Progenitor cell of endocrine pancreas (in vitro differentiated cells): Measurements from ENCODE around the gene TEAD1. TPM values are rescaled to one million over a fixed set of nuclear protein-coding genes. Genes with fewer than 3 reads are reported as not detected.

Experiments
- DNase-seq: peaks from one replicate; pipeline ENCODE4 v3.0.0; 2021; ENCODE audit warnings: low spot score; ENCODE audit not compliant: unreplicated experiment
- H3K27ac Mint-ChIP-seq: 2 replicates; pipeline ENCODE4 v1.8.0; 2021; ENCODE audit warnings: mild to moderate bottlenecking, moderate library complexity, mixed read lengths
- H3K27me3 Mint-ChIP-seq: 2 replicates; pipeline ENCODE4 v1.8.0; 2021; ENCODE audit warnings: mixed read lengths
- H3K36me3 Mint-ChIP-seq: 2 replicates; pipeline ENCODE4 v1.8.0; 2022; ENCODE audit warnings: mixed read lengths; ENCODE audit not compliant: insufficient read depth
- H3K4me1 Mint-ChIP-seq: 2 replicates; pipeline ENCODE4 v1.8.0; 2021; ENCODE audit warnings: low read depth, mixed read lengths
- H3K4me3 Mint-ChIP-seq: 2 replicates; pipeline ENCODE4 v1.8.0; 2021; ENCODE audit warnings: low read depth, mild to moderate bottlenecking, moderate library complexity, mixed read lengths
- H3K9me3 Mint-ChIP-seq: 2 replicates; pipeline ENCODE4 v1.8.0; 2021; ENCODE audit warnings: low read depth, mixed read lengths
- total RNA-seq: library from RNA; stranded (reverse); gene quantifications from 2 replicates; pipeline ENCODE4 v1.2.1, GENCODE V29; 2021
- TF ChIP-seq, protein P1 (sequence below): fragments of 200-600 bp; sonication (generic); IDR thresholded peaks from one replicate; pipeline ENCODE4 v1.5.0; 2021; ENCODE audit warnings: antibody characterized with exemption, mild to moderate bottlenecking; ENCODE audit not compliant: unreplicated experiment

TEAD1 gene
- total RNA-seq, 1 donor from 2014 or later: 92.4 TPM

DNA sequence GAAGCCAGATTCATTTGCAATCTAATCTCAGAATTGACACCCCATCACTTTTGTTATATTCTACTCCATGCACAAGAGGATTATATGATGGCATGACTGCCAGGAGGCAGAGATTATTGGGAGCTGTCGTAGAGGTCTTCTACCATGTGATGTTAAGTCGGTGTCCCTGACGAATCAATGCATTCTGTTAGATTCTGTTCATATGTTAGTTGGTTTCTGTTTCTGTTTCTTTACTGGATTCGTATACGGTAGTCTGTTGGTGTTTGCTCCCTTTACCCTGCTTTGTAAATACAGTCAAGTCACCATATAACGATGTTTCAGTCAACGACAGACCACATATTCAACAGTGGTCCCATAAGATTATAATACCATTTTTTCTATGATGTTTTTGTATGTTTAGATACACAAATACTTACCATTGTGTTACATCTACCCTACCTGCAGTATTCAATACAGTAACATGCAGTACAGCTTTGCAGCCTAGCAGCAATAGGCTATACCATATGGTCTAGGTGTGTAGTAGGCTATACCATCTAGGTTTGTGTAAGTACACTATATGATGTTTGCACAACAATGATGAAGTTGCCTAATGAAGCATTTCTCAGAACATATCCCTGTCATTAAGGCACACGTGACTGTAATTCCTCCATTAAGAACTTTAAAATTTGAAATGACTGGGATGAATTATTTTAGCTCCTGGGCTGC lies 312.1 kb downstream of the TEAD1 start:
- Mint-ChIP-seq H3K9me3 (peaks cover 4% of the 10 kb centered on the region), H3K36me3 (peaks cover 4% of the 10 kb centered on the region), H3K27ac (no peak overlapping the region), H3K27me3 (no peaks in the 10 kb centered on the region), H3K4me3 (no peak overlapping the region), H3K4me1 (peaks cover 13% of the 10 kb centered on the region)
- TF ChIP-seq, protein P1, sequence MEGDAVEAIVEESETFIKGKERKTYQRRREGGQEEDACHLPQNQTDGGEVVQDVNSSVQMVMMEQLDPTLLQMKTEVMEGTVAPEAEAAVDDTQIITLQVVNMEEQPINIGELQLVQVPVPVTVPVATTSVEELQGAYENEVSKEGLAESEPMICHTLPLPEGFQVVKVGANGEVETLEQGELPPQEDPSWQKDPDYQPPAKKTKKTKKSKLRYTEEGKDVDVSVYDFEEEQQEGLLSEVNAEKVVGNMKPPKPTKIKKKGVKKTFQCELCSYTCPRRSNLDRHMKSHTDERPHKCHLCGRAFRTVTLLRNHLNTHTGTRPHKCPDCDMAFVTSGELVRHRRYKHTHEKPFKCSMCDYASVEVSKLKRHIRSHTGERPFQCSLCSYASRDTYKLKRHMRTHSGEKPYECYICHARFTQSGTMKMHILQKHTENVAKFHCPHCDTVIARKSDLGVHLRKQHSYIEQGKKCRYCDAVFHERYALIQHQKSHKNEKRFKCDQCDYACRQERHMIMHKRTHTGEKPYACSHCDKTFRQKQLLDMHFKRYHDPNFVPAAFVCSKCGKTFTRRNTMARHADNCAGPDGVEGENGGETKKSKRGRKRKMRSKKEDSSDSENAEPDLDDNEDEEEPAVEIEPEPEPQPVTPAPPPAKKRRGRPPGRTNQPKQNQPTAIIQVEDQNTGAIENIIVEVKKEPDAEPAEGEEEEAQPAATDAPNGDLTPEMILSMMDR: no peak
- DNase-seq: no peak

DNA sequence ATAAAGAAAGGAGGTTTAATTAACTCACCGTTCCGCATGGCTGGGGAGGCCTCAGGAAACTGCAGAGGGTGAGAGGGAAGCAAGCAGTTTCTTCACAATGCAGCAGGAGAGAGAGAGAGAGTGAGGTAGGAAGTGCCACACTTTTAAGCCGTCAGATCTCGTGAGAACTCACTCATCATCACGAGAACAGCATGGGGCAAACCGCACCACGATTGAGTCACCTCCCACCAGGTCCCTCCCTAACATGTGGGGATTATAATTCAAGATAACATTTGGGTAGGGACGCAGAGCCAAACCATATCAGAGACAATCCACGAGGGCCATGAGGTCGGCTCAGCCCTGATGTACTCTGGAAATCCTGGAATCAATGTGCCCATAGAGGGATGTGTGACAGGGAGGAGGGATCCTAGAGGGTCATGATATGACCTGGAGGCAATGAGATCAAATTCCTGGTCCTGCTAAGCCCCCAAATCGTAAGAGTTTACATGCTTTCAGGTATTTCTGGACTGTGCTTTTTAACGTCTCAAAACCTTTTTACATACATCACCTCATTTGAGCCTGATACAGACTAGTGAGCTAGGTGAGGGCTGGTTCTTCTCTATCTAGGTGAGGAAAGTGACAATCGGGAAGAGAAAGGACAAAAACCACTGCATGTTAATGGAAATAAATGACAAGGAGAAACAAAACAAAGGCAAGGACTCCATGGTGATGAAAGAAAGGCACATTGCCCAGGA lies 315.4 kb downstream of the TEAD1 start:
- peaks cover 6% of the 10 kb centered on the region for H3K4me1 Mint-ChIP-seq
- H3K9me3 Mint-ChIP-seq: peaks cover 6% of the 10 kb centered on the region
- no peak overlapping the region for H3K4me3 Mint-ChIP-seq
- DNase-seq: no peak
- no peak overlapping the region for H3K27ac Mint-ChIP-seq
- TF ChIP-seq, protein P1: no peak
- H3K27me3 Mint-ChIP-seq: peaks cover 4% of the 10 kb centered on the region
- H3K36me3 Mint-ChIP-seq: peaks cover 6% of the 10 kb centered on the region

DNA sequence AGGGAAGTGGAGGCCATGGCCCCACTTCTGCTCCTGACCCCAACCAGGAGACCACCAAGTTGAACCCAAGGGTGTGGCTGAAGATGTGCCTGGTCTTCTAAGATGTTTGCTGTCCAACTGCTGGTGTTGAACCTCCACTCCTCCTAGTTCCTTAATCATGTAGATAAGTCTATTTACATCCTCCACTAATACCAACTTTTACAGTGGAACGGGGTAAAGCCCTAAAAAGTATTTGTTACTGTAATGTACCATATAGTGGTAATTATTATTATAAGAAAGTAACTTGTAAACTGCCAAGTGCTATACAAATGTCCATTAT lies 315.9 kb downstream of the TEAD1 start:
- H3K27ac Mint-ChIP-seq: no peak overlapping the region
- H3K9me3 Mint-ChIP-seq: peaks cover 6% of the 10 kb centered on the region

DNA sequence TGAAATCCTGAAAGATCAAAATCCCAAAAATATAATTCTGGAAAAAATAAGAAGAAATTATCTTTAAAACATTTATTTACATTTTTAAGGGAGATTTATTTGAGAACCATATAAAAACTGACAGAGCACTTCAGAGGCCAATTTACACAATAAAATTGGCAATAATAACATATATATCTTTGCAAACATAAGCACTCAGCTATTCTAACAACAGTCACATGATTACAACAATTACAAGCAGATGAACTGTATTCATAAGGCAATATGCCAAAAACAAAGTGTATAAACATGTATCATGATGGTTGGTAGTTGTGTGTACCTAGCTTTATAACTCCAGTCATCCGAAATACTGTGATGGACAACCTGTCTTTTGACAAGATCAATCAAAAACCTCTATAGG lies 317.2 kb downstream of the TEAD1 start:
- Mint-ChIP-seq H3K9me3 (peaks cover 14% of the 10 kb centered on the region), H3K4me1 (peaks cover 7% of the 10 kb centered on the region), H3K27ac (no peak overlapping the region), H3K4me3 (no peak overlapping the region), H3K36me3 (peaks cover 13% of the 10 kb centered on the region), H3K27me3 (peaks cover 4% of the 10 kb centered on the region)
- DNase-seq: no peak
- TF ChIP-seq, protein P1: no peak

More for the DNA sequence above, 315.9 kb downstream of the TEAD1 start:
- Mint-ChIP-seq H3K36me3 (peaks cover 6% of the 10 kb centered on the region), H3K27me3 (peaks cover 4% of the 10 kb centered on the region), H3K4me1 (peaks cover 6% of the 10 kb centered on the region), H3K4me3 (no peak overlapping the region)
- TF ChIP-seq, protein P1: no peak
- DNase-seq: no peak

DNA sequence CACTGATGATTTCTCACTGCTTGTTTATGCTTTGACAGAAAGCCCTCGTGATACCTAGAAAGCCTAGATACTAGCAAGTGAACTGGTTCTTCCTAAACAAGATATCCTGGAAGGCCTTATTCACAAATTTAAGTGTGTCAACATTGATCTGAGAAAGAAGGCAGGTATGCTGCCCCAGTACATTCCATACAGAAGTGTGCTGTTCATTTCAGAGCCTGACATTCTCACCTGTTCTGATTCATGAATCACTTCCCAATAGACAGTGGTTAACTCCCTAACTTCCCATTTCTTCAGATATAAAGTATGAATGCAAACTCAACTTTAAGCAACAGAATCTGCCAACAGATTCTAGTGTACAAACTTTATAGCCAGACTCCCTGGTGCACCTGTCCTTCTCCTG lies 319.4 kb downstream of the TEAD1 start:
- no peak overlapping the region for H3K4me3 Mint-ChIP-seq
- H3K27me3 Mint-ChIP-seq: peaks cover 4% of the 10 kb centered on the region
- H3K36me3 Mint-ChIP-seq: peaks cover 19% of the 10 kb centered on the region
- TF ChIP-seq, protein P1: no peak
- H3K27ac Mint-ChIP-seq: no peak overlapping the region
- H3K9me3 Mint-ChIP-seq: peaks cover 19% of the 10 kb centered on the region
- no peak for DNase-seq
- peaks cover 21% of the 10 kb centered on the region for H3K4me1 Mint-ChIP-seq
